HepG2 (cell line): ENCODE measurements around the gene CAMK1D. TPM values are rescaled to one million over a fixed set of nuclear protein-coding genes. Genes with fewer than 3 reads are reported as not detected.

ENCODE experiments used
- ATAC-seq: fragments of 200-7000 bp; cut with Tn5 transposase; 3 replicates; pipeline ENCODE4 v1.9.1; 2020; ENCODE audit warnings: mild to moderate bottlenecking, moderate library complexity
- BruUV-seq: library from RNA; stranded (reverse); fragments of 400-500 nt; replicated peaks from 2 replicates; lab custom pipeline; 2021; lab: Mats Ljungman, UMichigan
- CTCF ChIA-PET: fragments of 300-600 bp; formaldehyde crosslinking; extraction: SDS; loops from one replicate; lab custom pipeline; 2021; ENCODE audit warnings: low total read pairs, inconsistent platforms, low intra/inter-chr PET ratio; lab: Yijun Ruan, JAX
- POLR2A ChIA-PET: fragments of 350-600 bp; sonication (Branson Sonifier 250); formaldehyde crosslinking; loops from one replicate; lab custom pipeline; 2020; ENCODE audit warnings: antibody characterized with exemption, inconsistent platforms; lab: Yijun Ruan, JAX
- DNase-seq: peaks from one replicate; pipeline ENCODE4 v3.0.0-alpha.2; 2015; ENCODE audit warnings: low spot score
- FAIRE-seq: peaks from 3 replicates; lab custom pipeline; 2011; peaks lifted over from hg19 to GRCh38; lab: Jason Lieb, UNC
- H2AFZ ChIP-seq: one replicate; pipeline ENCODE4 v1.6.1; 2011; ENCODE audit warnings: low read length, inconsistent platforms
- H3K27ac ChIP-seq: fragments of 300-600 bp; 3 replicates; pipeline ENCODE4 v1.8.0; 2011; ENCODE audit warnings: mixed run types, mild to moderate bottlenecking, mixed read lengths, low read length, inconsistent platforms; ENCODE audit not compliant: insufficient read depth; ENCODE audit errors: extremely low read length
- H3K27me3 ChIP-seq, 2 experiments: fragments of 200-600 bp in 1 of 2; 2 replicates in 1 of 2; 3 replicates in 1 of 2; pipeline versions ENCODE4 v1.6.0 to v1.8.0; 2011; ENCODE audit warnings: low read length in 2 of 2, mild to moderate bottlenecking in 2 of 2, moderate library complexity in 2 of 2, inconsistent platforms in 1 of 2; ENCODE audit not compliant: insufficient read depth in 2 of 2, control insufficient read depth in 1 of 2
- H3K36me3 ChIP-seq, 2 experiments: fragments of 200-600 bp in 1 of 2; replicated peaks in 1 of 2; 2 replicates in 1 of 2; 3 replicates in 1 of 2; pipeline versions ENCODE4 v1.5.1 to v1.8.0; 2011; ENCODE audit warnings: low read length in 2 of 2, inconsistent platforms in 1 of 2; ENCODE audit not compliant: insufficient read depth in 2 of 2, control insufficient read depth in 1 of 2
- H3K4me1 ChIP-seq: 2 replicates; pipeline ENCODE4 v1.5.1; 2012; ENCODE audit warnings: low read length, inconsistent platforms; ENCODE audit not compliant: insufficient read depth
- H3K4me2 ChIP-seq: 2 replicates; pipeline ENCODE4 v1.6.0; 2011; ENCODE audit warnings: low read depth, low read length, inconsistent platforms
- H3K4me3 ChIP-seq, 3 experiments: fragments of 200-600 bp in 1 of 3; sonication (generic), shearing (Covaris generic) in 1 of 3; replicated peaks in 1 of 3; 2 replicates each; pipeline ENCODE4 v1.5.1; 2011 to 2016; ENCODE audit warnings: low read length in 3 of 3, inconsistent platforms in 2 of 3, low read depth in 2 of 3, mild to moderate bottlenecking in 2 of 3, control low read depth in 1 of 3, mixed read lengths in 1 of 3; ENCODE audit not compliant: insufficient read depth in 1 of 3
- H3K79me2 ChIP-seq: one replicate; pipeline ENCODE4 v1.6.1; 2011; ENCODE audit warnings: low read length, inconsistent platforms; ENCODE audit not compliant: insufficient read depth
- H3K9ac ChIP-seq: 2 replicates; pipeline ENCODE4 v1.6.0; 2011; ENCODE audit warnings: mild to moderate bottlenecking, low read depth, low read length, inconsistent platforms; ENCODE audit not compliant: insufficient read depth
- H3K9me3 ChIP-seq: 2 replicates; pipeline ENCODE4 v1.5.1; 2012; ENCODE audit warnings: mild to moderate bottlenecking, low read length
- H4K20me1 ChIP-seq: 2 replicates; pipeline ENCODE4 v1.6.0; 2011; ENCODE audit warnings: inconsistent platforms, mild to moderate bottlenecking, low read length, moderate library complexity; ENCODE audit not compliant: insufficient read depth
- BRD4 ChIP-seq: sonication (generic); formaldehyde crosslinking; IDR thresholded peaks from 2 replicates; pipeline ENCODE4 v1.4.0; 2020; ENCODE audit warnings: missing genetic modification reagents
- EZH2 ChIP-seq: conservative IDR thresholded peaks from 2 replicates; pipeline ENCODE4 v1.6.1; 2012; ENCODE audit warnings: mild to moderate bottlenecking, low read depth, low read length, moderate library complexity
- MIXL1 ChIP-seq: IDR thresholded peaks from 2 replicates; pipeline ENCODE4 v1.6.1; 2016
- NFRKB ChIP-seq: fragments of 450-650 bp; IDR thresholded peaks from 2 replicates; pipeline ENCODE4 v1.6.1; 2017
- RBM22 ChIP-seq: fragments of 200-400 bp; formaldehyde crosslinking; optimal IDR thresholded peaks from 2 replicates; pipeline ENCODE3; 2017; ENCODE audit warnings: mild to moderate bottlenecking, low read length, moderate library complexity
- SPEN ChIP-seq: sonication (generic); formaldehyde crosslinking; IDR thresholded peaks from 2 replicates; pipeline ENCODE4 v1.5.1; 2020; ENCODE audit warnings: low read depth, mild to moderate bottlenecking, missing genetic modification reagents
- SRSF9 ChIP-seq: fragments of 200-400 bp; formaldehyde crosslinking; IDR thresholded peaks from 2 replicates; pipeline ENCODE4 v1.6.1; 2018; ENCODE audit warnings: borderline replicate concordance, mild to moderate bottlenecking, low read depth, low read length; ENCODE audit not compliant: insufficient read depth, poor library complexity, severe bottlenecking
- ZNF281 ChIP-seq: sonication (generic); formaldehyde crosslinking; IDR thresholded peaks from 2 replicates; pipeline ENCODE4 v1.4.0; 2020; ENCODE audit warnings: missing genetic modification reagents, borderline replicate concordance
- ZNF30 ChIP-seq: sonication (generic); formaldehyde crosslinking; IDR thresholded peaks from 2 replicates; pipeline ENCODE4 v1.5.0; 2020; ENCODE audit warnings: mild to moderate bottlenecking, missing genetic modification reagents
- ZNF33B ChIP-seq: sonication (generic); formaldehyde crosslinking; IDR thresholded peaks from 2 replicates; pipeline ENCODE4 v1.5.1; 2020; ENCODE audit warnings: mild to moderate bottlenecking, missing genetic modification reagents
- WGBS: methylation state at CpG from one replicate; pipeline ENCODE4 v1.1.6; 2017; ENCODE audit warnings: low lambda C conversion rate; 5-methylcytosine and 5-hydroxymethylcytosine counted together
- in situ Hi-C: cut with HindIII; loops from 2 replicates; pipeline ENCODE4 v1.10.0; 2017; ENCODE audit warnings: low pct_unique_long_range_greater_than_20kb; ENCODE audit not compliant: extremely low pct_ligation_motif_present
- intact Hi-C: fragments of 100-400 bp; cut with micrococcal nuclease; formaldehyde crosslinking; loops from one replicate; pipeline ENCODE4 v1.10.0; 2022; ENCODE audit not compliant: unreplicated experiment
- polyA plus RNA-seq, 8 experiments: library from polyadenylated mRNA; depleted of rRNA in 3 of 8; stranded (reverse) in 7 of 8; unstranded in 1 of 8; fragments of >200 nt; fragmentation: Illumina TruSeq in 4 of 8; extraction: Trizol in 4 of 8; gene quantifications; 2 replicates each; pipeline versions ENCODE4 v1.2.1 to v1.2.3, GENCODE V29; 2011 to 2016; ENCODE audit warnings: low read depth in 4 of 8, missing spikeins in 1 of 8, mixed read lengths in 1 of 8; ENCODE audit not compliant: insufficient read depth in 1 of 8
- total RNA-seq, 5 experiments: library from RNA; depleted of rRNA; stranded (reverse); fragments of >200 nt; fragmentation: Illumina TruSeq; extraction: Trizol; gene quantifications; 2 replicates each; pipeline ENCODE4 v1.2.3, GENCODE V29; 2016; ENCODE audit warnings: low read depth in 1 of 5

The CAMK1D gene
- total and polyA plus RNA-seq, 2 of the 13 experiments (the other 11 are each of a cell fraction or from before 2014, with no cell fraction given): under 0.01 TPM; not detected in 1

- no peak for TF ChIP-seq MIXL1 (CRISPR knock-in tag)
- no peak for TF ChIP-seq ZNF33B (CRISPR knock-in tag)
- TF ChIP-seq ZNF30 (CRISPR knock-in tag): no peak
- no peak for TF ChIP-seq BRD4
- TF ChIP-seq SRSF9: no peak
- no peak for TF ChIP-seq SPEN
- TF ChIP-seq EZH2: no peak
- TF ChIP-seq RBM22: no peak
- no peak for TF ChIP-seq NFRKB
- no peak for TF ChIP-seq ZNF281 (CRISPR knock-in tag)
- H3K4me2 ChIP-seq: no peak overlapping the region
- POLR2A ChIA-PET: no interaction called here
- BruUV-seq: no TSS peak
- H3K9me3 ChIP-seq: no peaks in the 10 kb centered on the region
- no peak overlapping the region for H2AFZ ChIP-seq
- no peaks in the 10 kb centered on the region for H3K4me1 ChIP-seq
- FAIRE-seq (no peak), ATAC-seq (no peak), DNase-seq (no peak)
- H3K79me2 ChIP-seq: no peaks in the 10 kb centered on the region
- in situ Hi-C loops (no loop called here), intact Hi-C loops (no loop called here)
- no peaks in the 10 kb centered on the region for H3K36me3 ChIP-seq
- H3K27me3 ChIP-seq: peaks cover 0 to 13% of the 10 kb centered on the region in 2 experiments; a peak in 2 of 5 replicates
- CTCF ChIA-PET: no interaction called here
- no peak overlapping the region for H3K9ac ChIP-seq
- H3K27ac ChIP-seq: no peak overlapping the region
- 12% methylated on average over 10 of the region's 17 CpGs for WGBS
- H4K20me1 ChIP-seq: no peaks in the 10 kb centered on the region
- no peak overlapping the region for H3K4me3 ChIP-seq
These were observed 39.9 kb downstream of the CAMK1D start for GRCh38 chr10:12389154-12389734.
